GM18868 (cell line): Measurements from ENCODE around the gene ELMO1.

ENCODE experiments used
- ATAC-seq: cut with Tn5 transposase; IDR thresholded peaks from one replicate; pipeline ENCODE4 v1.9.1; 2021; ENCODE audit warnings: mild to moderate bottlenecking, moderate library complexity; ENCODE audit not compliant: unreplicated experiment

Gene ELMO1

GRCh38 chr7:37352974-37353948 lies 95.4 kb downstream of the ELMO1 start:
- peak; percentile 52 for ATAC-seq

- no peak for ATAC-seq
Measured at GRCh38 chr7:37352251-37352880, 96.3 kb downstream of the ELMO1 start.

- no peak for ATAC-seq
Measured at GRCh38 chr7:37351716-37352115, 96.9 kb downstream of the ELMO1 start.

GRCh38 chr7:37349979-37350590 lies 98.6 kb downstream of the ELMO1 start:
- ATAC-seq, result no peak

GRCh38 chr7:37348982-37349381 lies 99.7 kb downstream of the ELMO1 start:
- ATAC-seq, result no peak

- no peak for ATAC-seq
Measured at GRCh38 chr7:37346761-37347160, 101.9 kb downstream of the ELMO1 start.

- ATAC-seq, result no peak
Measured at GRCh38 chr7:37344886-37345579, 103.6 kb downstream of the ELMO1 start.

GRCh38 chr7:37342688-37343471 lies 105.8 kb downstream of the ELMO1 start:
- ATAC-seq, result peak; percentile 71

GRCh38 chr7:37342176-37342687 lies 106.4 kb downstream of the ELMO1 start:
- ATAC-seq, result no peak

GRCh38 chr7:37341033-37341630 lies 107.5 kb downstream of the ELMO1 start:
- peak; percentile 55 for ATAC-seq

- ATAC-seq, result no peak
Measured at GRCh38 chr7:37338966-37339365, 109.7 kb downstream of the ELMO1 start.

- no peak for ATAC-seq
Measured at GRCh38 chr7:37337522-37337921, 111.1 kb downstream of the ELMO1 start.

- peak; percentile 95 for ATAC-seq
Measured at GRCh38 chr7:37336259-37336658, 112.4 kb downstream of the ELMO1 start.

GRCh38 chr7:37333075-37333474 lies 115.6 kb downstream of the ELMO1 start:
- ATAC-seq, result no peak

GRCh38 chr7:37332243-37333016 lies 116.2 kb downstream of the ELMO1 start:
- no peak for ATAC-seq

- ATAC-seq, result no peak
Measured at GRCh38 chr7:37330775-37331174, 117.9 kb downstream of the ELMO1 start.

- ATAC-seq, result no peak
Measured at GRCh38 chr7:37329940-37330339, 118.7 kb downstream of the ELMO1 start.

GRCh38 chr7:37327288-37327687 lies 121.4 kb downstream of the ELMO1 start:
- no peak for ATAC-seq

- ATAC-seq, result no peak
Measured at GRCh38 chr7:37323966-37324365, 124.7 kb downstream of the ELMO1 start.
